SK-N-SH treated with all-trans-retinoic acid at 6 μM for 48 hours (cell line): Measurements from ENCODE around the gene IL12RB1.

Experiments used
- ATAC-seq: fragments of 200-7000 bp; cut with Tn5 transposase; 3 replicates; pipeline ENCODE4 v1.9.1; 2020; ENCODE audit warnings: mild to moderate bottlenecking, moderate library complexity
- BACH2 ChIP-seq: fragments of 250-450 bp; sonication (Bioruptor Pico); IDR thresholded peaks from 2 replicates; pipeline ENCODE4 v1.9.0; 2021; ENCODE audit warnings: mild to moderate bottlenecking, borderline replicate concordance
- CREB5 ChIP-seq: fragments of 250-450 bp; sonication (Bioruptor Pico); IDR thresholded peaks from 2 replicates; pipeline ENCODE4 v1.5.1; 2020; ENCODE audit warnings: low read depth, mild to moderate bottlenecking, moderate library complexity
- CSDC2 ChIP-seq: fragments of 250-450 bp; sonication (Bioruptor Pico); IDR thresholded peaks from 2 replicates; pipeline ENCODE4 v1.5.0; 2020; ENCODE audit warnings: mild to moderate bottlenecking, moderate library complexity
- ESRRG ChIP-seq: fragments of 250-450 bp; sonication (Bioruptor Pico); IDR thresholded peaks from 2 replicates; pipeline ENCODE4 v1.6.1; 2021; ENCODE audit warnings: mild to moderate bottlenecking
- GLIS3 ChIP-seq: fragments of 250-450 bp; sonication (Bioruptor Pico); IDR thresholded peaks from 2 replicates; pipeline ENCODE4 v1.5.0; 2020; ENCODE audit warnings: mild to moderate bottlenecking, moderate library complexity
- ISL1 ChIP-seq: fragments of 250-450 bp; sonication (Bioruptor Pico); IDR thresholded peaks from 2 replicates; pipeline ENCODE4 v2.1.2; 2022; ENCODE audit warnings: mild to moderate bottlenecking, moderate library complexity
- PPARA ChIP-seq: fragments of 250-450 bp; sonication (Bioruptor Pico); IDR thresholded peaks from 2 replicates; pipeline ENCODE4 v1.5.0; 2020; ENCODE audit warnings: mild to moderate bottlenecking, borderline replicate concordance
- RARB ChIP-seq: fragments of 250-450 bp; sonication (Bioruptor Pico); IDR thresholded peaks from 2 replicates; pipeline ENCODE4 v1.8.0; 2021; ENCODE audit warnings: mild to moderate bottlenecking, moderate library complexity
- SNAI2 ChIP-seq: fragments of 250-450 bp; sonication (Bioruptor Pico); IDR thresholded peaks from 2 replicates; pipeline ENCODE4 v1.5.0; 2020; ENCODE audit warnings: mild to moderate bottlenecking, moderate library complexity
- TCF4 ChIP-seq: fragments of 250-450 bp; sonication (Bioruptor Pico); IDR thresholded peaks from 2 replicates; pipeline ENCODE4 v1.8.0; 2021; ENCODE audit warnings: mild to moderate bottlenecking, moderate library complexity, borderline replicate concordance
- TOX ChIP-seq: fragments of 250-450 bp; sonication (Bioruptor Pico); IDR thresholded peaks from 2 replicates; pipeline ENCODE4 v1.8.0; 2021; ENCODE audit warnings: mild to moderate bottlenecking, moderate library complexity, borderline replicate concordance
- TSHZ2 ChIP-seq: fragments of 250-450 bp; sonication (Bioruptor Pico); IDR thresholded peaks from 2 replicates; pipeline ENCODE4 v1.5.0; 2020; ENCODE audit warnings: mild to moderate bottlenecking, moderate library complexity
- ZC3H10 ChIP-seq: fragments of 250-450 bp; sonication (Bioruptor Pico); IDR thresholded peaks from 2 replicates; pipeline ENCODE4 v1.5.1; 2021; ENCODE audit warnings: mild to moderate bottlenecking, moderate library complexity
- ZFP3 ChIP-seq: fragments of 250-450 bp; sonication (Bioruptor Pico); IDR thresholded peaks from 2 replicates; pipeline ENCODE4 v1.5.0; 2020; ENCODE audit warnings: mild to moderate bottlenecking, moderate library complexity
- ZNF565 ChIP-seq: fragments of 450-650 bp; formaldehyde crosslinking; conservative IDR thresholded peaks from 2 replicates; pipeline ENCODE4 v1.5.0; 2020; ENCODE audit warnings: low read depth, mild to moderate bottlenecking, moderate library complexity
- ZNF70 ChIP-seq: fragments of 450-650 bp; formaldehyde crosslinking; IDR thresholded peaks from 2 replicates; pipeline ENCODE4 v1.5.0; 2020; ENCODE audit warnings: mild to moderate bottlenecking, moderate library complexity
- ZNF8 ChIP-seq: fragments of 450-650 bp; formaldehyde crosslinking; IDR thresholded peaks from 2 replicates; pipeline ENCODE4 v1.5.0; 2020; ENCODE audit warnings: mild to moderate bottlenecking, moderate library complexity
- TF ChIP-seq, protein P1 (sequence below): fragments of 250-450 bp; sonication (Bioruptor Pico); IDR thresholded peaks from 2 replicates; pipeline ENCODE4 v1.8.0; 2020; ENCODE audit warnings: mild to moderate bottlenecking, moderate library complexity, borderline replicate concordance
- TF ChIP-seq, protein P2 (sequence below): fragments of 250-450 bp; sonication (Bioruptor Pico); IDR thresholded peaks from 2 replicates; pipeline ENCODE4 v1.5.1; 2021; ENCODE audit warnings: mild to moderate bottlenecking, moderate library complexity
- TF ChIP-seq, protein P3 (sequence below): fragments of 250-450 bp; sonication (Bioruptor Pico); IDR thresholded peaks from 2 replicates; pipeline ENCODE4 v1.8.0; 2021; ENCODE audit warnings: low read depth, mild to moderate bottlenecking, moderate library complexity, borderline replicate concordance

Gene IL12RB1

GRCh38 chr19:18053576-18054219 is 33.0 kb downstream of the IL12RB1 start:
- TF ChIP-seq RARB (CRISPR knock-in tag): no peak
- ATAC-seq: peak; percentile 19

GRCh38 chr19:18051887-18052286 is 34.8 kb downstream of the IL12RB1 start:
- no peak for ATAC-seq

DNA sequence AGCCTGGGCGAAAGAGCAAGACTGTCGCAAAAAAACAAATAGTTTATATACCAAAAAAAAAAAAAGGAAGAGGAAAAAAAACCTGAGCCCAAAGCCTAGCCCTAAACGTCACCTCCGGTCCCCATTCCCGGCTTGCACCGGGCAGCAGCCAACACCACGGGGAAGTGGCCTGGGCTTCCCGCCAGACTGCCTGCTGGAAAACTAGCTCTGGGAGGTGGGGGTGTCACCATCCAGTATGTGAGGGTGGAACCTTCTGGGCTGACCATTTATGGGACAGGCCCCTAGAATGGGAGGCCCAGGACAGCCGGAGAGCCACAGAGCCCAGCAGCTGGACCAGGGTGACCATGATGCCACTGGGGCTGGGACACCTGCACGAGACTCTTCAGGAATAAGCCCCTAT is 37.3 kb downstream of the IL12RB1 start:
- ATAC-seq: no peak
- TF ChIP-seq ZNF70 (CRISPR knock-in tag) (no peak), SNAI2 (CRISPR knock-in tag) (no peak), ZNF565 (no peak), ZC3H10 (no peak), RARB (CRISPR knock-in tag) (no peak), GLIS3 (no peak), ESRRG (CRISPR knock-in tag) (no peak), ZNF8 (CRISPR knock-in tag) (no peak), CREB5 (CRISPR knock-in tag) (no peak), ISL1 (CRISPR knock-in tag) (no peak), TOX (no peak), TCF4 (CRISPR knock-in tag) (no peak), ZFP3 (CRISPR knock-in tag) (no peak), TSHZ2 (CRISPR knock-in tag) (no peak)

More at GRCh38 chr19:18051887-18052286, 34.8 kb downstream of the IL12RB1 start:
- no peak for TF ChIP-seq PPARA (CRISPR knock-in tag)
- TF ChIP-seq TOX: no peak
- TF ChIP-seq ESRRG (CRISPR knock-in tag): no peak
- TF ChIP-seq GLIS3: no peak
- no peak for TF ChIP-seq ZNF70 (CRISPR knock-in tag)
- no peak for TF ChIP-seq ZC3H10

- ATAC-seq: peak; percentile 80
- TF ChIP-seq, protein P1, sequence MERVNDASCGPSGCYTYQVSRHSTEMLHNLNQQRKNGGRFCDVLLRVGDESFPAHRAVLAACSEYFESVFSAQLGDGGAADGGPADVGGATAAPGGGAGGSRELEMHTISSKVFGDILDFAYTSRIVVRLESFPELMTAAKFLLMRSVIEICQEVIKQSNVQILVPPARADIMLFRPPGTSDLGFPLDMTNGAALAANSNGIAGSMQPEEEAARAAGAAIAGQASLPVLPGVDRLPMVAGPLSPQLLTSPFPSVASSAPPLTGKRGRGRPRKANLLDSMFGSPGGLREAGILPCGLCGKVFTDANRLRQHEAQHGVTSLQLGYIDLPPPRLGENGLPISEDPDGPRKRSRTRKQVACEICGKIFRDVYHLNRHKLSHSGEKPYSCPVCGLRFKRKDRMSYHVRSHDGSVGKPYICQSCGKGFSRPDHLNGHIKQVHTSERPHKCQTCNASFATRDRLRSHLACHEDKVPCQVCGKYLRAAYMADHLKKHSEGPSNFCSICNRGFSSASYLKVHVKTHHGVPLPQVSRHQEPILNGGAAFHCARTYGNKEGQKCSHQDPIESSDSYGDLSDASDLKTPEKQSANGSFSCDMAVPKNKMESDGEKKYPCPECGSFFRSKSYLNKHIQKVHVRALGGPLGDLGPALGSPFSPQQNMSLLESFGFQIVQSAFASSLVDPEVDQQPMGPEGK (CRISPR knock-in tag): no peak
- TF ChIP-seq GLIS3 (no peak), BACH2 (CRISPR knock-in tag) (no peak), ISL1 (CRISPR knock-in tag) (no peak), ZC3H10 (no peak), ZNF8 (CRISPR knock-in tag) (no peak), TOX (no peak), CREB5 (CRISPR knock-in tag) (no peak), TSHZ2 (CRISPR knock-in tag) (no peak), ZFP3 (CRISPR knock-in tag) (no peak), SNAI2 (CRISPR knock-in tag) (no peak), PPARA (CRISPR knock-in tag) (no peak), RARB (CRISPR knock-in tag) (no peak), CSDC2 (no peak)
- TF ChIP-seq, protein P2, sequence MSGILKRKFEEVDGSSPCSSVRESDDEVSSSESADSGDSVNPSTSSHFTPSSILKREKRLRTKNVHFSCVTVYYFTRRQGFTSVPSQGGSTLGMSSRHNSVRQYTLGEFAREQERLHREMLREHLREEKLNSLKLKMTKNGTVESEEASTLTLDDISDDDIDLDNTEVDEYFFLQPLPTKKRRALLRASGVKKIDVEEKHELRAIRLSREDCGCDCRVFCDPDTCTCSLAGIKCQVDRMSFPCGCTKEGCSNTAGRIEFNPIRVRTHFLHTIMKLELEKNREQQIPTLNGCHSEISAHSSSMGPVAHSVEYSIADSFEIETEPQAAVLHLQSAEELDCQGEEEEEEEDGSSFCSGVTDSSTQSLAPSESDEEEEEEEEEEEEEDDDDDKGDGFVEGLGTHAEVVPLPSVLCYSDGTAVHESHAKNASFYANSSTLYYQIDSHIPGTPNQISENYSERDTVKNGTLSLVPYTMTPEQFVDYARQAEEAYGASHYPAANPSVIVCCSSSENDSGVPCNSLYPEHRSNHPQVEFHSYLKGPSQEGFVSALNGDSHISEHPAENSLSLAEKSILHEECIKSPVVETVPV (CRISPR knock-in tag): no peak
- TF ChIP-seq, protein P3, sequence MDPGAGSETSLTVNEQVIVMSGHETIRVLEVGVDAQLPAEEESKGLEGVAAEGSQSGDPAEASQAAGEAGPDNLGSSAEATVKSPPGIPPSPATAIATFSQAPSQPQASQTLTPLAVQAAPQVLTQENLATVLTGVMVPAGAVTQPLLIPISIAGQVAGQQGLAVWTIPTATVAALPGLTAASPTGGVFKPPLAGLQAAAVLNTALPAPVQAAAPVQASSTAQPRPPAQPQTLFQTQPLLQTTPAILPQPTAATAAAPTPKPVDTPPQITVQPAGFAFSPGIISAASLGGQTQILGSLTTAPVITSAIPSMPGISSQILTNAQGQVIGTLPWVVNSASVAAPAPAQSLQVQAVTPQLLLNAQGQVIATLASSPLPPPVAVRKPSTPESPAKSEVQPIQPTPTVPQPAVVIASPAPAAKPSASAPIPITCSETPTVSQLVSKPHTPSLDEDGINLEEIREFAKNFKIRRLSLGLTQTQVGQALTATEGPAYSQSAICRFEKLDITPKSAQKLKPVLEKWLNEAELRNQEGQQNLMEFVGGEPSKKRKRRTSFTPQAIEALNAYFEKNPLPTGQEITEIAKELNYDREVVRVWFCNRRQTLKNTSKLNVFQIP (CRISPR knock-in tag): no peak
These were observed 40.5 kb downstream of the IL12RB1 start for GRCh38 chr19:18046059-18046718.
